ENCODE results near the gene DDX55.

The DDX55 gene

GRCh38 chr12:123614531-123614930 lies 12.6 kb downstream of the DDX55 start:
- no peak for DNase-seq

GRCh38 chr12:123617144-123617543 lies 15.2 kb downstream of the DDX55 start:
- DNase-seq: no peak

DNA sequence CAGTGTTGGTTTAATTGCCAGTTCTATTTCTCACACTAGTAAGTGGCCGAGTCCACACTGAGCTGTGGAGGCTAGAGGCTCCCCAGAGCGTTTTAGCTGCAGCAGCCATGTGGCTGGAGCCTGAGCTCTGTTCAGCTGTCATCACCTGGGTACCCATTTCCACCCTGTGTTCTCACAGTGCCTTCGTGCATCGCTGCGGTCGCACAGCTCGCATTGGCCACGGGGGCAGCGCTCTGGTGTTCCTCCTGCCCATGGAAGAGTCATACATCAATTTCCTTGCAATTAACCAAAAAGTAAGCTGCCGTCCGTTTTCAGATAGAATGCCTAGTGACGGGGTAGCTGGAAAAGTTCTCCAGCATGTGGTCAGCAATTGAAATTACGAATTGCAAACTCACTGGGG lies 15.7 kb downstream of the DDX55 start:
- no peak for DNase-seq

DNA sequence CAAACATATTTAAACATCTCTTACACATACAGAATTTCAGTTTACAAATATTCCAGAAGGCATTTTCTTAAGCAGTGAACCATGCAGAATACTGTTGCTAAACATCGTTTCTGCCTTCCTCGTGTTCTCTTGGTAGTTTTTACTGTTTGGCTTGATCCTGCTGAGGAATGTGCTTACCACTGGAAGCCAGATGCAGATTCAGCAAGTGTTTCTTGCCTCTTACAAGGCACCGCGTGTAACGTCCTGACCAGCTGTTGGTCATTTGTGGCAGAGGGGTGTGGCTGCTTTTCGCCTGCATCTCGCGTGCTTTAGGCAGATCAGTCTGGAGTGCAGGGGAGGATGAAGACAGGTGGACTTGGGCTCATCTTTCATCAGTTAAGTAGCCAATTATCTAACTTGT lies 19.2 kb downstream of the DDX55 start:
- no peak for DNase-seq

GRCh38 chr12:123621619-123622530 lies 20.0 kb downstream of the DDX55 start:
- DNase-seq: no peak

- DNase-seq: peak; percentile 93 to 96
Observed at GRCh38 chr12:123633379-123634141, 31.7 kb downstream of the DDX55 start, which contains the start of the genes EIF2B1 and GTF2H3. Gene EIF2B1 (minus strand): TSS chr12:123633686. CDS start chr12:123633557, 129 bp downstream. Gene GTF2H3 (plus strand): TSS chr12:123633829. CDS start chr12:123633860, 31 bp downstream.

GRCh38 chr12:123634142-123634561 lies 32.3 kb downstream of the DDX55 start:
- no peak for DNase-seq

GRCh38 chr12:123643911-123644310 lies 42.0 kb downstream of the DDX55 start:
- no peak for DNase-seq

DNA sequence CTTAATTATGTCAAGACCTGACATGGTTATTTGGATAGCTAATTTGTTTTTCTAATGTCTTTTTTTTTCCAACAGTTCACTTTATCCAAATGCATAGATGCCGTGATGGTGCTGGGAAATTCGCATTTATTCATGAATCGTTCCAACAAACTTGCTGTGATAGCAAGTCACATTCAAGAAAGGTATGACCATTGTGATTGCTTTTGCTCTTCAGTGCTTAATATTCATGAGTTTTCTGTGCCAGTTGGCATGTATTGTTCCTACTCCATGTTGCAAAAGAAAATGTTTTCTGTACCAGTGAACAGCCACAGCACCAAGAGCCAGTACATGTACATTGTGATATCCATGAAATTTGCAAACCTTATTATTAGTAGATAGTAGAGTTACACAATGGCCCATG lies 43.5 kb downstream of the DDX55 start:
- DNase-seq: no peak

DNA sequence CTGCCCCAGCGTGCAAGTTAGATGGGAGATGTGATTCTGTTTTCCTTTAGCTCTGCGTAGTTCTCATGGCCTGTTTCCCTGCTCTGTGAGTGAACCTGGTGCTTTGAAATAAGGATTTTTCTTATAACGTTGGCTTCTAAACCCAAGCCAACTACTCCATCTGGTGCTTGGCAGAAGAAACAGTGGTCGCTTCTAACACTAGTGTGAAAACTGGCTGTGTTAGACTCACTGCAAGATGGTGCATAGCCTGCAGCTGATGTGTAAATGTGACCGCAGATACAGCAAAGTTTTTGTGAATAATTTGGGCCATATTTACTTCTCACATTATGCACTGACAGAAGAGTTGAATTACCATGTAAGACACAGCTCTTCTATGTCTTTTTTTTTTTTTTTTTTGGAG lies 44.0 kb downstream of the DDX55 start:
- no peak for DNase-seq

DNA sequence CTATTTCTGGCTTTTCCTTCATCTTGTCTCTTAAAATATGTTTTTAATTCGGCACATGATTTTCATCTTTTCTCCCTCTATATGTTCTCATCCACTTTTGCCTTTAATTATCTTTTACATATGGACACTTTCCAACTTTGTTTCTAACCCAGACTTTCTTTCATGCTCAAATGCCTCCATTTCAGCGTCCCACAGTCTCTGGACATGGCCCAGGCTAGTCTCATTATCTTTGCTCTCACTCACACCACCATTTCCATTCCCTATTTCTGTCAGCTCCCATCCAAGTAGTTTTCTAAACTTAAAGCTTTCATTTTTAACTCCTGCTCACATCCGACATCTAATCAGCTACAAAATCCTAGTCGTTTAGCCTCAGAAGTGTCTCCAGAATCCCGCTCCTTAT lies 46.5 kb downstream of the DDX55 start:
- DNase-seq: no peak

DNA sequence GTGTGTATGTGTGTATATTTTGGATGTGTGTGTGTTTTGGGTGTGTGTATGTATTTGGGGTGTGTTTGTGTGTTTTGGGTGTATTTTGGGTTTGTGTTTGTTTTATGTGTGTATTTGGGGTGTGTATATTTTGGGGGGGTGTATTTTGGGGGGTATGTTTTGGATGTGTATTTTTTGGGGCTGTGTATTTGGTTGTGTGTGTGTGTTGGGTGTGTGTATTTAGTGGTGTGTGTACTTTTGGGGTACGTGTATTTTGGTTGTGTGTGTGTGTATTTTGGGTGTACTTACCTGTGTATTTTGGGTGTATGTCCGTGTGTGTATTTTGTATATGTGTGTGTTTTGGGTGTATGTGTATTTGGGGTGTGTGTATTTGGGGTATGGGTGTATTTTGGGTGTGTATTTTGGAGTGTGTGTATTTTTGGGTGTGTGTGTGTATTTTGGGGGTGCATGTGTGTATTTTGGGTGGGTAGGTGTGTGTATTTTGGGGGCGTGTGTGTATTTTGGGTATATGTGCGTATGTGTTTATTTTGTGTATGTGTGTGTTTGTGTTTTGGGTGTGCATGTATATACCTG lies 52.3 kb downstream of the DDX55 start:
- no peak for DNase-seq

GRCh38 chr12:123655420-123655819 lies 53.5 kb downstream of the DDX55 start:
- DNase-seq: no peak

GRCh38 chr12:123656392-123656791 lies 54.5 kb downstream of the DDX55 start:
- DNase-seq: no peak

DNA sequence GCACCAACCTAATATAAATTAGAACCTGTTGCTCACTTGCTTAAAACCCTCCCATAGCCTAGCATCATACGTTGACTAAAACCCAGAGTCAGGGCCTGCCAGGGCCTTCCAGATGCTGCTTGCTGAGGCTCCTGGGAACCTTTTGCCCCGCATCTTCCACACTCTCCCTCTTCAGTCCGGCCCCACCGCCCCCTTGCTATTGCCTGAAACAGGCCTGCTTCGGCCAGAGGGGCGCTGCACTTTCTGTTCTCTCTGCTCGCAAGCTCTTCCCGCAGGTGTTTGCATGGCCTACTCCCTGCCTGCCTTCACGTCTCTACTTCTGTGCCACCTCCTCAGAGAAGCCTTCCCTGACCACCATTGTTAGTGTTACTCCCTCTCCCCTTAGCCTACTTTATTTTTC lies 55.3 kb downstream of the DDX55 start:
- DNase-seq: no peak

DNA sequence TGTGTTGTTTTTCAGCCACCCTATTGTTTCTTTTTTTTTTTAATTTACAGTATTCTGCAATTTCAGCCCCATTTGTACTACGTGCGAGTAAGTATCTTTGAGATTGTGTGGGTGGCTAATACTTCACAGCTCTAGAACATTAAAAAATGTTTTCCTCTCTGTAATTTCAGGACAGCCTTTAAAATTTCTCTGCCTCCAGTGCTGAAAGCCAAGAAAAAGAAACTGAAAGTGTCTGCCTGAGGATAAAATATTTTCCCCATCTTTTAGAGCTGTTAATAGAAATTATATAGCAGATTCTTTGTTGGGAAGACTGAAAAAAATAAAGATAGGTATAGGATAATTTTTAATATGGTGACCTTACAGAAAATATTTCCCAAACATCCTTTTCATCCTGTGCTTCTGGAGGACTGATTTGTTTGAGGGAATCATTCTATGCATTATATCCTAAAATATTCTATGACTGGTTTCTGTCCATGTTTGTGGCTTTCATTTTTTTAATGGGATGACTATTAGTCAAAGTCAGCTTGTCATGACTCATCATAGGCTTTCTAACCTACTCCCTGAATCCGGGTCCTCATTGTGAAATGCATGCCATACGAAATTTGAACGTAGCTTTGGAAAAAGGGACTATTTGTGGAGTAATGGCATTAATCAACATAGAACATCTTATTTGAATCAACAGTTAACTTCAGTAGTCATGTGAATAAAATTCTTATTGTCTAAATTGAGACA lies 58.3 kb downstream of the DDX55 start:
- no peak for DNase-seq

GRCh38 chr12:123667771-123668170 lies 65.9 kb downstream of the DDX55 start:
- no peak for DNase-seq

All from NCI-H1930 (cell line).